Measurements from ENCODE around the gene KCNIP4.

GRCh38 chr4:21181716-21182115, 766.9 kb downstream of the KCNIP4 start:
- TF ChIP-seq CTCF (conservative IDR thresholded peaks at IDR 0.05; ENCODE audit: low read depth, low read length) (no peak), RCOR1 (IDR thresholded peaks at IDR 0.05; ENCODE audit: insufficient replicate concordance, low read length) (no peak), RAD21 (IDR thresholded peaks at IDR 0.05; ENCODE audit: low read length) (no peak), FOS (IDR thresholded peaks at IDR 0.05; ENCODE audit: low read depth, low read length) (no peak), POLR2A (IDR thresholded peaks at IDR 0.05; ENCODE audit: low read depth, low read length) (no peak), MXI1 (IDR thresholded peaks at IDR 0.05; ENCODE audit: borderline replicate concordance, low read depth, low read length) (no peak), SMC3 (IDR thresholded peaks at IDR 0.05; ENCODE audit: low read depth, low read length) (no peak), RFX5 (IDR thresholded peaks at IDR 0.05; ENCODE audit: low read depth, low read length) (no peak), BHLHE40 (IDR thresholded peaks at IDR 0.05; ENCODE audit: low read depth, low read length) (no peak)
